Hematopoietic multipotent progenitor cell treated with erythropoietin and hydrocortisone succinate and interleukin-3 and kit ligand, for 17 days (in vitro differentiated cells): ENCODE results near the gene MAK.
A peak's percentile ranks its signal among the peaks of the same experiment; 100 is the strongest.
"Not testable (repeated sequence)": the region's sequence is repeated elsewhere in the genome, so short reads cannot be mapped to it uniquely, and the experiment has no call there.

ENCODE experiments used
- DNase-seq: peaks from one replicate; pipeline ENCODE4 v3.0.0-alpha.2; 2015; ENCODE audit warnings: low spot score

MAK gene

DNA sequence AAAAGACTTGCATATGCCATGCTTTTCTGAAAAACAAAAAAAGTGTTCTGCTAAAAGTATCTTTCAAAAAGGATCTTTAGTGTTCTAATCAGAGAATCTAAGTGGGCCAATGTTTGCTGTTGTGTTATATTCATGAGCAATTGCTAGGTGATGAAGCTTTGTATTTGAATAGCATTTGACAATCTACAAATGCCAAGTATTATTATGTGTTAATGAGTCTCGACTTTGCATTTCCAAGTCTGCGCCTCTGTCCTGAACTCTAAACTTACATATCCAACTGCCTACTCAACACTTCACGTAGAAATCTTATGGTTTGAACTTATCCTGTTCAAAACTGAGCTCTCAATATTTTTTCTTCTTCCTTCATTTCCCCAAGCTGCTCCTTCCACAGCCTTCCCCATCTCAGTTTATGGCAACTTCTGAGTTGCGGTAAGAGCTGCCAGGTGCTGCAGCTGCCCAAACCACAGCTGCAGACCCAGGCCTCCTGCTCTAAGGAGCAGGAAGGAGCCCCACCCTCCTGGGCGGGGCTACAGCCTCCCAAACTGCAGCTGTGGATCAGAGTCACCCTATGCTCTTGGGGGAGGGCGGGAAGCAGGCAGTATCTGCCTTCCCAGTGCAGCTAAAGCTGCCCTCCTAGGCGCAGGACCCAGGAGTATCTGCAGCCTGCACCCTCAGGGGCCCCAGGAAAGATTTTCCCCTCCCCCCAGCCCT lies 16.7 kb upstream of the MAK start:
- no peak for DNase-seq

DNA sequence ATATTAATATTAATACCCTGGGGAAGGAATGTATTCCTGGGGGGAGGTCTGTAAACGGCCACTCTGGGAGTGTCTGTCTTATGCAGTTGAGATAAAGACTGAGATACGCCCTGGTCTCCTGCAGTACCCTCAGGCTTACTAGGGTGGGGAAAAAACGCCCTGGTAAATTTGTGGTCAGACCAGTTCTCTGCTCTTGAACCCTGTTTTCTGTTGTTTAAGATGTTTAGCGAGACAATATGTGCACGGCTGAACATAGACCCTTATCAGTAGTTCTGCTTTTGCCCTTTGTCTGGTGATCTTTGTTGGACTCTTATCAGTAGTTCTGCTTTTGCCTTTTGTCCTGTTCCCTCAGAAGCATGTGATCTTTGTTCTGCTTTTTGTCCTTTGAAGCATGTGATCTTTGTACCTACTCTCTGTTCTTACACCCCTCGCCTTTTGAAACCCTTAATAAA lies 15.5 kb upstream of the MAK start:
- not testable (repeated sequence) for DNase-seq

- DNase-seq = no peak
These were observed 14.1 kb upstream of the MAK start for GRCh38 chr6:10852361-10852960.

DNA sequence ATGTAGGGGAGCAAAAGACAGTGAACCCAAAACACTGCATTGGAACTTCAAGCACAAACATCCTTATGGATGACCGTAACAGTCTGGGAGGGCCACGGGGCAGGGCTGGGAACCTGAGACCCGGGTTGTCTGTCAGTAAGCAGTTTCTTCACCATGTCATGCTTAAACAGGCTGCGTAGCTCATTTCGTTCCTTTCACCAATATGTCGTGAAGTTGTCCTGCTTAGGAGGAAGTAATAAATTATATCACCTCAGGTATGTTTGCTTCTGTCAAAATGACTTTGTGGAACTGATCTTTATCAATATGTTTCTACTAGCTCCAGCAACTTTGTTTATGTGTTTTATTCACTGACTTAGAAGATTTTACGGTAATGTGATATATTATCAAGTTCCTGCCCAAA lies 12.4 kb upstream of the MAK start:
- DNase-seq = no peak

GRCh38 chr6:10849901-10850300 lies 11.6 kb upstream of the MAK start:
- no peak for DNase-seq

- DNase-seq = no peak
These were observed 9.3 kb upstream of the MAK start for GRCh38 chr6:10847684-10848083.

DNA sequence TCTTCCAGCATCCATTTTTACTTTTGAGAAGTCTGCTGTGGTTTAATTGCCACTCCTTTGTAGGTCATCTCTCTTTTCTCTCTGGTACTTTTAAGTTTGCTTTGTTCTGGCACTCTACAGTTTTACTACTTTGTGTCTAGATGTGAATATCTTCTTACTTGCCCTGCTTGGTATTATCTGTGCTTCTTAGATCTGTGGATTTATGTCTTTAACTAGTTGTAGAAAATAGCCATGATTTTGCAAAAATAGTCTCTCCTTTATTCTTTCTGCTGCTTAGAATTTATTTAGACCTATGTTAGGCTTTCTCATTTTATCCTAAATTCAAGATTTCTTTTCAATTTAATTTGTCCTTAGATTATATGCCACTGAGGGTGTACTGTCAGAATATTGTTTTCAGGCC lies 5.2 kb upstream of the MAK start:
- no peak for DNase-seq

- no peak for DNase-seq
These were observed 525 bp upstream of the MAK start for GRCh38 chr6:10838794-10839333.

DNA sequence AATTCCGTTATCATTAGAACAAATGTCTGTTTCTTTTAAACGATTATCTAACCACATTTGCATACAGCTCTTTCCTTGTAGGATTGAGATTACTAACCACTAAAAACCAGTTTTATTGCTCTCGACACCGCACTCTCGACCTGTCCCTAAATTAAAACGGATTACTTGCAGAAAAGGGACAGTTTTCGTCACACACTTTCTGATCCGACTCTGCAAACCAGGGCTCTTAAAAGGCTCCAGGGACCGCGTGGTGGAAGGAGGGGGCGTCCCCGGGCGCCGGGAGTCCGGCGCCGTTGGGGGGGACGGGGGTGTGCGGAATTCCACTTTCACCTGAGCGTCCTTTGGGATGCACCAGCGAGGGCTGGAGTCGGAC lies 731 bp downstream of the MAK start:
- DNase-seq = peak; percentile 12

DNA sequence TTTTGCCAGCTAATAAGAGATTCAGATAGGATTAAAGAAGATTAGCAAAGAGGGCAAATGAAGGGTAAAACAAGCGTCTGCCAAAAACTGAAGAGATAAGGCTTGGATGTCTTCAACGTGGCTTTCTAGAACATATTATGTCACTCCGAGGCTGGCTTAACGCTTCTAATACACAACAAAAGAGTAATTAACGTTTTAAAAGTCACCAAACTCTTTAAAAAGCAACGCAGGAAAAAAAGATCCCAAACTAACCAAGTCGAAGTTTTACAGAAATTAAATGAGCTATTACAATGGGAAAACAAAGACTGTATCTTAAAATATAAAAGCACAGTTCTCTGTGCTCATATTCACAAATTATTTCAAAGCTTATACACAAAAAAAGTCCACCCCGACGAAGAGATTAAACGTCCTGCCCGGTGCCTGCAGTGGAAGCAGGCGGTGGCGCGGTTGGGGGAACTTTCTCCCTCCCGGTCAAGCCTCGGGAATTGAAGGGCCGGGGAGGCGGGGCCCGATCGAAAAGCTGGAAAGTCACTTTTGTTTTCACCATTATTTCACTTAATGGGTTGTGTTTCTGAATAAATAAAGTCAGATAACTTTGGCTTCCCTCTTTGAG lies 1.2 kb downstream of the MAK start:
- peak; percentile 17 for DNase-seq

GRCh38 chr6:10834823-10835222 lies 3.5 kb downstream of the MAK start:
- DNase-seq = no peak

- DNase-seq = no peak
These were observed 6.7 kb downstream of the MAK start for GRCh38 chr6:10831609-10832008.

DNA sequence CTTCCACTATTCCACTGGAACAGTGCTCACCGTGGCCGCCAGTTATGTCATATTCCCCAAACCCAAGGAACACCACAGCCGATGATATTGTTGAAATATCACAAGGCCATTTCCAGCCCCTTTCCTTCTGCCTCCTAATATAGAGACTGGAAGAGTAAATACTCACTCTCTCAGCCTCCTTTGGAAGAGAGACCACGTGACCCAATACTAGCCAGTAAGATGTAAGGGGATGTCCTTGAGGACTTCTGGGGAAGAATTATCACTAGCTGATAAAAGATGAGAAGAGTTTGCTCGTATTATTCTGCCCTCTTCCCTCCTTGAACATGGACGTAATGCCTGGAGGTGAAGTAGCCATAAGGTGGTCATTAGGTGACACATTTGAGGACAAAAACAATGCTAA lies 13.5 kb downstream of the MAK start:
- no peak for DNase-seq

- no peak for DNase-seq
These were observed 14.0 kb downstream of the MAK start for GRCh38 chr6:10824297-10824696.

DNA sequence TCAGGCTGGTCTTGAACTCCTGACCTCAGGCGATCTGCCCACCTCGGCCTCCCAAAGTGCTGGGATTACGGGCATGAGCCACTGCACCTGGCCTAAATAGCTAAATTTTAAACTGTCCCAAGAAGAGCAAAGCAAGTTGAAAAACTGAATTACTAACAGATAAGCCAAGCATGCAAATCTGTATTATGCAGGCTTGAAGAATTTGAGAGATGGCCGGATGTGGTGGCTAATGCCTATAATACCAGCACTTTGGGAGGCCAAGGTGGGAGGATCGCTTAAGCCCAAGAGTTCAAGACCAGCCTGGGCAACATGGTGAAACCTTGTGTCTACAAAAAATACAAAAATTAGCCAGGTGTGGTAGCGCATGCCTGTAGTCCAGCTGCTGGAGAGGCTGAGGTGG lies 24.2 kb downstream of the MAK start:
- DNase-seq = not testable (repeated sequence)

GRCh38 chr6:10809098-10809497 lies 29.2 kb downstream of the MAK start:
- DNase-seq = no peak

GRCh38 chr6:10808376-10808775 lies 30.0 kb downstream of the MAK start:
- DNase-seq = no peak

DNA sequence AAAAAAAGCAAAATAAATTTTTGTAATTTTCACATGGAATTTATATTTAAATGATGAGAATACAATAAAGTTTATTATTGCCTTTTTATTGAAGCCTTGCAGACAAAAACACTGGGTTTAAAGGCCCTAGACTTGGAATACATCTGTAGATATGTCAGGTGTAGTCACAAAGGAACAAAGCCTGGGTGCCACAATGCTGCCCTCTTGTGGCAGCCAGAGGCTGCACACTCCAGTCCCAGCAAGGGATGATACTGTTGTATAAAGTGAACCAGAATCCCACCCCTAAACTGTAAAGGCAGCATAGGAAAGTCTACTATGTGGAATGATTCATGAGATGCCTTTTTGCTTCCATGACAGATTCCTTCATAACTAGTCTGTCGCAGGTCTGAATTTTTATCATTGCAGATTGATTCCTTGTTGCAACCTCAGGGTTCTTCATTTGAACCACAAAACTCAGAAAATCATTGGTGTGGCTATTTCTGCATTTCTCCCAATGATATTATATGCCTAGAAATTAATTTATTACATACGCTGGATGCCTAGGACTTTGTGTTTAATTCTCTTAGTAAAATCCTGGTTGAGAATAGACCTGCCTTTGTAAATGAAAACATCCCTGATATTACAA lies 37.0 kb downstream of the MAK start:
- DNase-seq = peak; percentile 82

DNA sequence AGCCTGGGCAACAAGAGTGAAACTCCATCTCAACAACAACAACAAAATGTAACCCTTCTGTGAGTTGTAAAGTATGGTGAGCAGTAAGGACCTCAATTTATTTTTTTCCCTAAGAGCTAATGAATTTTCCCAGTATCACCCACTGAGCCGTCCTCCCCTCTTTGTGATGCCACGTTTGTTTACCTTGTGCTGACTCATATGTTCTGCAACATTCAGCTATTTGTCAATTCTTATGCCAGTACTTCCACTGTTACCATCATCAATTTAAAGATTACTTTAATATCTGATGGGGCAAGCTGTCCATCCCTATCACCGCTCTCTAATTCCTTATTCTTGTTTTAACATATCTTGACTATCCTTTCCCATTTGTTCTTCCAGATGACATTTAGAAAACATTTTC lies 37.5 kb downstream of the MAK start:
- DNase-seq = no peak

DNA sequence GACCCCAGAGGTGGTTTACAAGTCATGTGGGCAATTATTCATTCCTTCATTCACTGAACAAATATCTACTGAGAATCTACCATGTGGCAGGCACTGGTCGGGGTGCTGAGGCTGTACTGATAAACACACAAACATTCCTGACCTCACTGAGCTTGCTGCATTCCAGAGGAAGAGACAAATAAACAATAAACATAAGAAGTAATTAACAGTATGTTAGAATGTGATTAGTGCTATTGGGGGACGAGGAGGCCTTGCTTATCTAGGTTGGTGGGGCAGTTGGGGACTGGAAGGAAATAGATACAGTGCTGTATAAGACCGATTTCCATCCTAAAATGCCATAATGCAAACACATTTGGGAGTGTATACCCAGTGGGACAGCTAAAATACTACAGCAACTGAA lies 44.1 kb downstream of the MAK start:
- peak; percentile 54 for DNase-seq

GRCh38 chr6:10793695-10794094 lies 44.6 kb downstream of the MAK start:
- DNase-seq = no peak

- no peak for DNase-seq
These were observed 45.3 kb downstream of the MAK start for GRCh38 chr6:10793035-10793434.

GRCh38 chr6:10792101-10792500 lies 46.2 kb downstream of the MAK start:
- no peak for DNase-seq
